Nephron progenitor cell (in vitro differentiated cells): ENCODE results near the gene EDN1.

Experiments used
- DNase-seq: peaks from one replicate; pipeline ENCODE4 v3.0.0; 2021
- H3K27ac Mint-ChIP-seq: 2 replicates; pipeline ENCODE4 v1.8.0; 2021; ENCODE audit warnings: mild to moderate bottlenecking, moderate library complexity, mixed read lengths
- H3K27me3 Mint-ChIP-seq: 2 replicates; pipeline ENCODE4 v1.8.0; 2021; ENCODE audit warnings: mild to moderate bottlenecking, low read depth, mixed read lengths; ENCODE audit not compliant: poor library complexity
- H3K36me3 Mint-ChIP-seq: 2 replicates; pipeline ENCODE4 v1.8.0; 2021; ENCODE audit warnings: low read depth, mixed read lengths
- H3K4me1 Mint-ChIP-seq: 2 replicates; pipeline ENCODE4 v1.8.0; 2021; ENCODE audit warnings: mixed read lengths
- H3K4me3 Mint-ChIP-seq: 2 replicates; pipeline ENCODE4 v1.8.0; 2021; ENCODE audit warnings: mild to moderate bottlenecking, moderate library complexity, mixed read lengths
- H3K9me3 Mint-ChIP-seq: 2 replicates; pipeline ENCODE4 v1.8.0; 2021; ENCODE audit warnings: mild to moderate bottlenecking, moderate library complexity, mixed read lengths
- CTCF ChIP-seq: fragments of 200-600 bp; sonication (generic); IDR thresholded peaks from 2 replicates; pipeline ENCODE4 v1.5.0; 2021; ENCODE audit warnings: antibody characterized with exemption

The EDN1 gene

GRCh38 chr6:12260458-12261093 is 29.6 kb upstream of the EDN1 start:
- no peak overlapping the region for H3K27ac Mint-ChIP-seq
- DNase-seq: no peak
- H3K4me1 Mint-ChIP-seq: peaks cover 20% of the 10 kb centered on the region
- peaks cover 4% of the 10 kb centered on the region for H3K9me3 Mint-ChIP-seq
- H3K36me3 Mint-ChIP-seq: no peaks in the 10 kb centered on the region
- peaks cover 2% of the 10 kb centered on the region for H3K27me3 Mint-ChIP-seq
- TF ChIP-seq CTCF: no peak
- H3K4me3 Mint-ChIP-seq: no peak overlapping the region

DNA sequence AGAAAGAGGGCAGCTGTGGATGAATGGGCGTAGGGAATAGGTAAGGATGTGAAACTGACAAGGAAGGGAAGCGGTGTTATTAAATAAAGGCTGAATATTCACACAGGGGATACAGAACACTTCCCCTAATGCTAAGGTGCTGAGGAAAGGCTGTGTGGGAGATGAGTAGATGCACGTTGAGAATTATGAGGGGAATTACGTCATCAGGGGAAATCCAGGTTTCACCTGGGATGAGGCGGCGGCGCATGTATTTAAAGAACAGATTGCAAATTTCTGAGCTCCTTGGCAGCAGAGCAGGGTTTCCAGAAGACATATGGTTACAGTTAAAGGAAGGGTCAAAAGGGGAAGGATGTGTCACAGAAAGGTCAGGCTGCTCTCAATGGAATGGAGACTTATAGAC is 28.7 kb upstream of the EDN1 start:
- Mint-ChIP-seq H3K4me3 (no peak overlapping the region), H3K27me3 (peaks cover 7% of the 10 kb centered on the region), H3K36me3 (no peaks in the 10 kb centered on the region), H3K4me1 (peaks cover 20% of the 10 kb centered on the region), H3K9me3 (peaks cover 4% of the 10 kb centered on the region), H3K27ac (peak overlapping the region; percentile 13)
- DNase-seq: no peak
- TF ChIP-seq CTCF: no peak

DNA sequence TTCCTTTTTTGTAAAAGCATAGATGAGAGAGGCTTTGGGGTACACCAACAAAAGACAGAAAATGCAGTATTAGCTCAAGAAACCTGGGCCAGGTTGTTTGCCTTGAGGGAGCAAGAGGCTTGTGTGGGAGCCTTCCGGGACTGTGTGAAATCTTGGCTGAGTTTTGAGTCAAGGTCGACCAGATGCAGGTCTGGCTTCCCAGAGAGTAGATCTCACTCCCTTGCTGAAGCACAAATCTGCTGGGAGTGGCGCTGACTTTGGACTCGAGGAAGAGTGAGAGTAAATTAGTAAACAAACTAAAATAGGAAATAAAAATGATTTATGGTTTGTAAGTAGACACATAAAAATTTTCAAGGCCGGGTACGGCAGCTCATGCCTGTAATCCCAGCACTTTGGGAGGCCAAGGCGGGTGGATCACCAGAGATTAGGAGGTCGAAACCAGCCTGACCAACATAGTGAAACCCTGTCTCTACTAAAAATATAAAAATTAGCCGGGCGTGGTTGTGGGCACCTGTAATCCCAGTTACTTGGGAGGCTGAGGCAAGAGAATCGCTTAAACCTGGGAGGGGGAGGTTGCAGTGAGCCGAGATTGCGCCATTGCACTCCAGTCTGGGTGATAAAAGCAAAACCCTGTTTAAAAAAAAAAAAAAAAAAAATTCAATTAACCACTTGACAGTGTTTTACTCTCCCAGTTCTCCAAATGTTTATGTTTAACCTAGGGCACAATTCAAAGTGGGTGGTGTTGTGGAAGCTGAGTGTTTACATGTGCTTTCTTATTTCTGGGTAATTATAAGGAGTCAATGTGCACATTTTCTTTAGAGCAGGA is 27.7 kb upstream of the EDN1 start:
- Mint-ChIP-seq H3K36me3 (no peaks in the 10 kb centered on the region), H3K4me1 (peaks cover 20% of the 10 kb centered on the region), H3K27ac (no peak overlapping the region), H3K27me3 (peaks cover 7% of the 10 kb centered on the region), H3K4me3 (no peak overlapping the region), H3K9me3 (peaks cover 4% of the 10 kb centered on the region)
- TF ChIP-seq CTCF: no peak
- no peak for DNase-seq

- Mint-ChIP-seq H3K4me3 (no peak overlapping the region), H3K27ac (no peak overlapping the region), H3K9me3 (peaks cover 4% of the 10 kb centered on the region), H3K4me1 (peaks cover 20% of the 10 kb centered on the region), H3K27me3 (peaks cover 7% of the 10 kb centered on the region), H3K36me3 (no peaks in the 10 kb centered on the region)
- TF ChIP-seq CTCF: no peak
- no peak for DNase-seq
These were observed 26.8 kb upstream of the EDN1 start for GRCh38 chr6:12263403-12263802.

- no peak for DNase-seq
- no peak overlapping the region for H3K4me3 Mint-ChIP-seq
- H3K27ac Mint-ChIP-seq: no peak overlapping the region
- no peak for TF ChIP-seq CTCF
- no peaks in the 10 kb centered on the region for H3K36me3 Mint-ChIP-seq
- peaks cover 20% of the 10 kb centered on the region for H3K4me1 Mint-ChIP-seq
- H3K27me3 Mint-ChIP-seq: peaks cover 7% of the 10 kb centered on the region
- peaks cover 4% of the 10 kb centered on the region for H3K9me3 Mint-ChIP-seq
These were observed 25.5 kb upstream of the EDN1 start for GRCh38 chr6:12264671-12265070.
